ENCODE measurements around the gene SNX8.

The SNX8 gene

GRCh38 chr7:2248984-2249694 lies 65.1 kb downstream of the SNX8 start:
- TF ChIP-seq GATA3 (IDR thresholded peaks at IDR 0.05; ENCODE audit: low read depth, low read length): no peak
- no peak for TF ChIP-seq GATA2 (IDR thresholded peaks at IDR 0.05; ENCODE audit: low read depth, low read length)

GRCh38 chr7:2247141-2247995 lies 66.9 kb downstream of the SNX8 start:
- TF ChIP-seq GATA3 (IDR thresholded peaks at IDR 0.05; ENCODE audit: low read depth, low read length) (no peak), GATA2 (IDR thresholded peaks at IDR 0.05; ENCODE audit: low read depth, low read length) (no peak)

GRCh38 chr7:2245883-2246675 lies 68.2 kb downstream of the SNX8 start:
- TF ChIP-seq GATA3 (IDR thresholded peaks at IDR 0.05; ENCODE audit: low read depth, low read length): no peak
- no peak for TF ChIP-seq GATA2 (IDR thresholded peaks at IDR 0.05; ENCODE audit: low read depth, low read length)

GRCh38 chr7:2244404-2244995 lies 69.7 kb downstream of the SNX8 start:
- no peak for TF ChIP-seq GATA3 (IDR thresholded peaks at IDR 0.05; ENCODE audit: low read depth, low read length)
- TF ChIP-seq GATA2 (IDR thresholded peaks at IDR 0.05; ENCODE audit: low read depth, low read length): no peak

- TF ChIP-seq GATA3 (IDR thresholded peaks at IDR 0.05; ENCODE audit: low read depth, low read length) (no peak), GATA2 (IDR thresholded peaks at IDR 0.05; ENCODE audit: low read depth, low read length) (no peak)
Measured at GRCh38 chr7:2243458-2243857, 70.8 kb downstream of the SNX8 start.

- TF ChIP-seq GATA3 (IDR thresholded peaks at IDR 0.05; ENCODE audit: low read depth, low read length) (no peak), GATA2 (IDR thresholded peaks at IDR 0.05; ENCODE audit: low read depth, low read length) (no peak)
Measured at GRCh38 chr7:2242541-2243429, 71.5 kb downstream of the SNX8 start.

- TF ChIP-seq GATA3 (IDR thresholded peaks at IDR 0.05; ENCODE audit: low read depth, low read length) (no peak), GATA2 (IDR thresholded peaks at IDR 0.05; ENCODE audit: low read depth, low read length) (no peak)
Measured at GRCh38 chr7:2241580-2242540, 72.4 kb downstream of the SNX8 start, which contains the start of the genes MRM2 and NUDT1. Gene MRM2 (minus strand): TSS chr7:2242205. CDS start chr7:2242169, 36 bp downstream. Gene NUDT1 (plus strand): TSS chr7:2242226. CDS start chr7:2244575, 2,349 bp downstream.

GRCh38 chr7:2239242-2239641 lies 75.0 kb downstream of the SNX8 start:
- TF ChIP-seq GATA3 (IDR thresholded peaks at IDR 0.05; ENCODE audit: low read depth, low read length) (no peak), GATA2 (IDR thresholded peaks at IDR 0.05; ENCODE audit: low read depth, low read length) (no peak)

GRCh38 chr7:2237109-2237602 lies 77.1 kb downstream of the SNX8 start:
- TF ChIP-seq GATA3 (IDR thresholded peaks at IDR 0.05; ENCODE audit: low read depth, low read length) (no peak), GATA2 (IDR thresholded peaks at IDR 0.05; ENCODE audit: low read depth, low read length) (no peak)

GRCh38 chr7:2233926-2234325 lies 80.3 kb downstream of the SNX8 start:
- TF ChIP-seq GATA3 (IDR thresholded peaks at IDR 0.05; ENCODE audit: low read depth, low read length) (no peak), GATA2 (IDR thresholded peaks at IDR 0.05; ENCODE audit: low read depth, low read length) (no peak)

- TF ChIP-seq GATA2 (IDR thresholded peaks at IDR 0.05; ENCODE audit: low read depth, low read length) (no peak), GATA3 (IDR thresholded peaks at IDR 0.05; ENCODE audit: low read depth, low read length) (no peak)
Measured at GRCh38 chr7:2232766-2233520, 81.3 kb downstream of the SNX8 start, which contains the start of gene MAD1L1. Gene MAD1L1 (minus strand): TSS chr7:2232945. CDS start chr7:2230133, 2,812 bp downstream.

All from SH-SY5Y (cell line).